Measurements from ENCODE around the gene NRG3.

Gene NRG3

DNA sequence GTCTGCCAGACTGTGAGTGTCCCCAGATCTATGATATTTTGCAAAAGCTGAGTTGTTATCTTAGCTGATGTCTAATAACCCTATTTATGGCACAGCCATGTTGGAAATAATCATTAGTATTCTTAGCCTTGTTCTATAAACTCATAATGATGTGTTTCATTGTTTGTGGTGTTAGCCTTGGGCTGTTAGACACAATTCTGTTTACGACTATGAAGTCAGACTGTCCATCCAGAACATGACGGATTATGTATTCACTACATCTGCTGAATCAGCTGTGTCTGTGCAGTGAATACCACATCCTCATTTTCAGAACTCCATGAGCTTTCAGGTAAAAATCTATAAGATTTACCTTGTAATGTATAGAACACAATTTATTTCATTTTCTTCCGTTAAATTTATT, 577.1 kb downstream of the NRG3 start:
- Histone ChIP-seq H3K4me1 (ENCODE audit: control insufficient read depth, insufficient read depth, low read length, poor library complexity, severe bottlenecking) (no peaks in the 10 kb centered on the region), H3K36me3 (ENCODE audit: control insufficient read depth, insufficient read depth, low read length) (no peaks in the 10 kb centered on the region), H3K27ac (ENCODE audit: insufficient read depth, low read length, poor library complexity, severe bottlenecking) (no peak overlapping the region), H3K9me3 (ENCODE audit: control insufficient read depth, low read length) (no peaks in the 10 kb centered on the region), H3K27me3 (replicated peaks; ENCODE audit: control insufficient read depth, insufficient read depth, low read length, poor library complexity, severe bottlenecking) (no peaks in the 10 kb centered on the region), H3K4me3 (ENCODE audit: insufficient read depth, low read depth, low read length, poor library complexity, severe bottlenecking) (no peak overlapping the region)
- DNase-seq: no peak

DNA sequence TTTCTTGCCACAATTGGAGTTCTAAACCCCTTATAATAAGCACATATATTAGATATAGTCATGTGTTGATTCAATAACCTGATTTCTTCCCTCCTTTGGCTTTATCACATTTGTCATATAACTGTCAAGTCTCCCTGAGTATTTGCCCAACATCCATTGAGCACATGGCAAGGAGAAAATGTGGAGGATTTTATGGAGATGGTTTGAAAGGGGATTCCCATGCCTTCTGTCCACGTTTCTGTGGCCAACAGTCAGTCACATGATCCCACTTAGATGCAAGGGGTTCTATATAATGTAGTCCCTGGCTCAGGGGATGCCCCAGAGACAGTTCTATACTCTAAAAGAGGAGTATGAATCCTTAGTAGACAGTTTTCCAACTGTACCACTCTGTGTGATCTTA, 577.7 kb downstream of the NRG3 start:
- H3K9me3 ChIP-seq (ENCODE audit: control insufficient read depth, low read length): no peaks in the 10 kb centered on the region
- no peak overlapping the region for H3K4me3 ChIP-seq (ENCODE audit: insufficient read depth, low read depth, low read length, poor library complexity, severe bottlenecking)
- DNase-seq: no peak
- no peaks in the 10 kb centered on the region for H3K4me1 ChIP-seq (ENCODE audit: control insufficient read depth, insufficient read depth, low read length, poor library complexity, severe bottlenecking)
- H3K27me3 ChIP-seq (replicated peaks; ENCODE audit: control insufficient read depth, insufficient read depth, low read length, poor library complexity, severe bottlenecking): no peaks in the 10 kb centered on the region
- no peaks in the 10 kb centered on the region for H3K36me3 ChIP-seq (ENCODE audit: control insufficient read depth, insufficient read depth, low read length)
- H3K27ac ChIP-seq (ENCODE audit: insufficient read depth, low read length, poor library complexity, severe bottlenecking): no peak overlapping the region

DNA sequence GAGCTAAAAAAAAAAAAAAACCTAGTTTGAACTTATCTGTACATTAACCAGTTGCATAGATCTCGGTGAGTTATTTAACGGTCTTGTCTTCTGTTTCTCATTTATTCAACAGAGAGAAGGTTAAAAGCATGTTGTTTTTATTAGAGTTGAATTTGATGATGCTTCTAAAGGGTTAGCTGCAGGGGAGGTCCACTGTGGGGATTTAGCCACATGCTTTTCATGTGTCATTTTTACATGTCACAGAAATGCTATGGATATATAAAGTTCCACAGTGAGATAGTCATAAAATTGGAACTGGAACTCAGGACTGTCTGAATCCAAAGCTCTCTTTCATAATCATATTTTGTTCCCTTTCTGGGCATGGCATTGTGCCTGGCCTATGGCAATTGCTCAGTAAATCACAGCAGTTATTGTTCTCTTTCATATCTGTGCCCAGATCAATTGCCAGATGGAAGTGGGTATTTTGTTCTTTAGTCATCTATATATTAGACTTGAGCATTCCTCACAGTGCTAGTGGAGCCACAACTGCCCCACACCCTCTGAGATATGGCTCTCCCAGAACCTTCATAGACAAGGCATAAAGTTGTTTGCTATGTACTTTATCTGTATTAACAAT, 578.8 kb downstream of the NRG3 start:
- no peak overlapping the region for H3K27ac ChIP-seq (ENCODE audit: insufficient read depth, low read length, poor library complexity, severe bottlenecking)
- H3K27me3 ChIP-seq (replicated peaks; ENCODE audit: control insufficient read depth, insufficient read depth, low read length, poor library complexity, severe bottlenecking): no peaks in the 10 kb centered on the region

DNA sequence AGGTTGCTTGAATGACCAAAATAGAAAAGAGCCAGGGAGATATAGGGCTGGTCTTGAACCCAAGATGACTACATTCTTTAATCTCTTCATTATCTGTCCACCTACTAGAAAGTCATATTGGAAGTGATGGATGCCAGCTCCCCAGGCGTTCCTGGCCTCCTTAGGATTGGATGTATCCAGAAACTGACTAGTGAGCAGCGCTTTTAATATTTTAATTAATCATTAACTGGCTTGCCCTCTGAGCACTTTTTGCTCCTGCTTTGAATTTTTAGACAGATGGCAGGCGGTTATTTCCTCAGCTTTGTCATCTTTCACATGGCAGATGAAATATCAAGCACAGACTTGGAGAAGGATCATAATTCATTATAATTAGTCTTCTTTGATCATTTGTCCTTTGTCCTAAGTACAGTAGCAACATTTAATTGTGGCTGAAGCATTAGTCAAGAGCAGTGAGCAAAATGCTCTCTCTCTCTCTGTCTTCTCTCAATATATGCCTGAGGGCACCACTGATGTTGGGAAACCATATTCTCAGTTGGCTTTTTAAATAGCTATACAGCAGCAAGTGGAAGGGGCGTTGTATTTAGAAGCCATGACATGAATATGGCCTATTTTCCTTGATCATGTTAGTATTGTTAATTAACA, 588.0 kb downstream of the NRG3 start:
- DNase-seq: no peak
- Histone ChIP-seq H3K27ac (ENCODE audit: insufficient read depth, low read length, poor library complexity, severe bottlenecking) (no peak overlapping the region), H3K4me3 (ENCODE audit: insufficient read depth, low read depth, low read length, poor library complexity, severe bottlenecking) (no peak overlapping the region), H3K9me3 (ENCODE audit: control insufficient read depth, low read length) (no peaks in the 10 kb centered on the region), H3K4me1 (ENCODE audit: control insufficient read depth, insufficient read depth, low read length, poor library complexity, severe bottlenecking) (no peaks in the 10 kb centered on the region), H3K36me3 (ENCODE audit: control insufficient read depth, insufficient read depth, low read length) (no peaks in the 10 kb centered on the region), H3K27me3 (replicated peaks; ENCODE audit: control insufficient read depth, insufficient read depth, low read length, poor library complexity, severe bottlenecking) (no peaks in the 10 kb centered on the region)

More for the DNA sequence above, 578.8 kb downstream of the NRG3 start:
- no peaks in the 10 kb centered on the region for H3K36me3 ChIP-seq (ENCODE audit: control insufficient read depth, insufficient read depth, low read length)
- no peaks in the 10 kb centered on the region for H3K9me3 ChIP-seq (ENCODE audit: control insufficient read depth, low read length)
- no peaks in the 10 kb centered on the region for H3K4me1 ChIP-seq (ENCODE audit: control insufficient read depth, insufficient read depth, low read length, poor library complexity, severe bottlenecking)
- DNase-seq: no peak
- no peak overlapping the region for H3K4me3 ChIP-seq (ENCODE audit: insufficient read depth, low read depth, low read length, poor library complexity, severe bottlenecking)

DNA sequence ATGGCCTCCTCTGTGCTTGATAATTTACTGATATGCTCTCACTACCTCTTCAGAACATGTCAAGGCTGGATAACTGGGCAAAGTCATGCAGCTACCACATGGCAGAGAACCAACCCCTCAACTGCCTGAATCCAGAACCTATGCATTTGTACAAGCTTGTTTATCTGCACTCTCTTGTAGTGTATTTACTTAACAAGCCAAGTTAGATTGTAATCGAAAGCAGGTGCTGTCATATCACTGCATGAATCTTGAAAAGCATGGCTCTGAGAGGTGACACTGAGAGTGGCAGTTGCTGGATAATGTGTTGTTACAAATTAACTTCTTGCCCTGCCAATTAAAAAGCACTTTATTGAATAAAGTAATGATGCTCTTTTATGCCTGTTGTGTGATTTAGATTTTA, 588.6 kb downstream of the NRG3 start:
- no peak overlapping the region for H3K27ac ChIP-seq (ENCODE audit: insufficient read depth, low read length, poor library complexity, severe bottlenecking)
- no peak overlapping the region for H3K4me3 ChIP-seq (ENCODE audit: insufficient read depth, low read depth, low read length, poor library complexity, severe bottlenecking)
- H3K9me3 ChIP-seq (ENCODE audit: control insufficient read depth, low read length): no peaks in the 10 kb centered on the region
- no peaks in the 10 kb centered on the region for H3K36me3 ChIP-seq (ENCODE audit: control insufficient read depth, insufficient read depth, low read length)
- no peaks in the 10 kb centered on the region for H3K4me1 ChIP-seq (ENCODE audit: control insufficient read depth, insufficient read depth, low read length, poor library complexity, severe bottlenecking)
- no peak for DNase-seq
- H3K27me3 ChIP-seq (replicated peaks; ENCODE audit: control insufficient read depth, insufficient read depth, low read length, poor library complexity, severe bottlenecking): no peaks in the 10 kb centered on the region

DNA sequence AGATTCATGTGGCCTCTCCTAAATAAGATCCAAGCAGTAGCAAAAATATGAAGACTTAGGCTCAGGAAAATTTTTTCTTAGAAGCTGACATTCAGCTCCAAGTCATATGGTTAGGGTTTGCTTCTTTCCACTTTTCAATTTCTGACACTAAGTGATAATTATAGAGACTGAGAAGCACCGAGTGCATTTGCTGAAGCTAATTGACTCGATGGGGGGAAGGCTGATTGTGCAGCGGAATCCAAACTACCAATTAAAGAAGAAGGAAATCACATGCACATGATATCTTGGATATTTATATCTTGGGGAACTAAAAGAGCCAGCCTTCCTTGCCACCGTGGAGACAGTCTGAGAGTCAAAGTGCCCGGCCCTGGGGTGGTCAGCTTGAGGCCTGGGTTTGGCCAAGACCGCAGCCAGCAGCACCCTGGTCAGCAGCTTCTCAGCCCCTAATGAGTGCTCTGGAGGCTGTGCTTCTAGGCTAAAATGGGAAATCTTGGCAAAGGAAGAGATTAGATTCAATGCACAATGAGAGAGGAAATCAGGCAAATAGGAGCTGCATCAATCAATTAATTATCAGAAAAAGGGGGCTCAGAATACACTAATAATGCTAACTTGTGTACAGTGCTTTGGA, 589.3 kb downstream of the NRG3 start:
- H3K9me3 ChIP-seq (ENCODE audit: control insufficient read depth, low read length): no peaks in the 10 kb centered on the region
- H3K27ac ChIP-seq (ENCODE audit: insufficient read depth, low read length, poor library complexity, severe bottlenecking): no peak overlapping the region
- no peaks in the 10 kb centered on the region for H3K4me1 ChIP-seq (ENCODE audit: control insufficient read depth, insufficient read depth, low read length, poor library complexity, severe bottlenecking)
- DNase-seq: no peak
- no peaks in the 10 kb centered on the region for H3K27me3 ChIP-seq (replicated peaks; ENCODE audit: control insufficient read depth, insufficient read depth, low read length, poor library complexity, severe bottlenecking)
- no peaks in the 10 kb centered on the region for H3K36me3 ChIP-seq (ENCODE audit: control insufficient read depth, insufficient read depth, low read length)
- H3K4me3 ChIP-seq (ENCODE audit: insufficient read depth, low read depth, low read length, poor library complexity, severe bottlenecking): no peak overlapping the region

DNA sequence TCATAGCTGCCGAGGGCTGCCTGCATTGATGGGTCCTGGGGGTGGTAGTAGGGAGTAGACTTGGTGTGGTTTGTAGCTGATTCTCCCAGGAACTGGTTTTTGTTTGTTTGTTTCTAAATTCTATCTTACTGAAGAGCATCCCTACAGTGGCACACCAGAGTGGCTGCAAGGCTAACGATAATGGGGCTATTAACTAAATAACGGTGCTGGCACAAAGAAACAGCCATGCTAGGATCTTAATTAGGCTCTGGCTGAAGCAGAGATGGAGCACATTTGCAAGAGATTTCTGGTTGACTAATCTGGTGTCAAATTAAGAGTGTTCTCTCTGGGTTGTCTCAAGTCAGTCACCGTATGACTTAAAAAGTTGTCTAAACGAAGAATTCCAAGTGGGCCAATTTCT, 590.0 kb downstream of the NRG3 start:
- no peaks in the 10 kb centered on the region for H3K4me1 ChIP-seq (ENCODE audit: control insufficient read depth, insufficient read depth, low read length, poor library complexity, severe bottlenecking)
- no peaks in the 10 kb centered on the region for H3K27me3 ChIP-seq (replicated peaks; ENCODE audit: control insufficient read depth, insufficient read depth, low read length, poor library complexity, severe bottlenecking)
- H3K9me3 ChIP-seq (ENCODE audit: control insufficient read depth, low read length): no peaks in the 10 kb centered on the region
- no peak for DNase-seq
- no peak overlapping the region for H3K4me3 ChIP-seq (ENCODE audit: insufficient read depth, low read depth, low read length, poor library complexity, severe bottlenecking)
- no peaks in the 10 kb centered on the region for H3K36me3 ChIP-seq (ENCODE audit: control insufficient read depth, insufficient read depth, low read length)
- H3K27ac ChIP-seq (ENCODE audit: insufficient read depth, low read length, poor library complexity, severe bottlenecking): no peak overlapping the region

DNA sequence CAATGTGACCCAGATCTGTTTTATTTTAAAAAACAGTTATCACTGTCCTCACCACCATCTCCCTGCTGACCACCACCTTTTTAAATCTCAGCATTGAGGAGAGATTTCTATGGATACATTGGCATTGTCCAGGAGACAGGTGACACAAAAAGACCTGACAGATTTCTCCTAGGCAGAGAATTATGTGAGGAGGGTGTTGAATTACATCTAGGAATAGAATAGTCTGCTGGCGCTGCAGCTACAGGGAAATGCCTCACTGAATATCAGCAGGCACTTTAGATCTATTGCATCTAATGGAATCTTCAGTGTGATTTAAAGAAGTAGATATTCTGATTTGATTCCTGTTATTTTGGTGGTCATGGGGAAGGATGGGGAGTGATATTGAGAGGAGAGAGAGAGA, 593.5 kb downstream of the NRG3 start:
- Histone ChIP-seq H3K4me3 (ENCODE audit: insufficient read depth, low read depth, low read length, poor library complexity, severe bottlenecking) (no peak overlapping the region), H3K4me1 (ENCODE audit: control insufficient read depth, insufficient read depth, low read length, poor library complexity, severe bottlenecking) (no peaks in the 10 kb centered on the region), H3K27me3 (replicated peaks; ENCODE audit: control insufficient read depth, insufficient read depth, low read length, poor library complexity, severe bottlenecking) (no peaks in the 10 kb centered on the region), H3K9me3 (ENCODE audit: control insufficient read depth, low read length) (no peaks in the 10 kb centered on the region), H3K27ac (ENCODE audit: insufficient read depth, low read length, poor library complexity, severe bottlenecking) (no peak overlapping the region), H3K36me3 (ENCODE audit: control insufficient read depth, insufficient read depth, low read length) (no peaks in the 10 kb centered on the region)
- DNase-seq: no peak

DNA sequence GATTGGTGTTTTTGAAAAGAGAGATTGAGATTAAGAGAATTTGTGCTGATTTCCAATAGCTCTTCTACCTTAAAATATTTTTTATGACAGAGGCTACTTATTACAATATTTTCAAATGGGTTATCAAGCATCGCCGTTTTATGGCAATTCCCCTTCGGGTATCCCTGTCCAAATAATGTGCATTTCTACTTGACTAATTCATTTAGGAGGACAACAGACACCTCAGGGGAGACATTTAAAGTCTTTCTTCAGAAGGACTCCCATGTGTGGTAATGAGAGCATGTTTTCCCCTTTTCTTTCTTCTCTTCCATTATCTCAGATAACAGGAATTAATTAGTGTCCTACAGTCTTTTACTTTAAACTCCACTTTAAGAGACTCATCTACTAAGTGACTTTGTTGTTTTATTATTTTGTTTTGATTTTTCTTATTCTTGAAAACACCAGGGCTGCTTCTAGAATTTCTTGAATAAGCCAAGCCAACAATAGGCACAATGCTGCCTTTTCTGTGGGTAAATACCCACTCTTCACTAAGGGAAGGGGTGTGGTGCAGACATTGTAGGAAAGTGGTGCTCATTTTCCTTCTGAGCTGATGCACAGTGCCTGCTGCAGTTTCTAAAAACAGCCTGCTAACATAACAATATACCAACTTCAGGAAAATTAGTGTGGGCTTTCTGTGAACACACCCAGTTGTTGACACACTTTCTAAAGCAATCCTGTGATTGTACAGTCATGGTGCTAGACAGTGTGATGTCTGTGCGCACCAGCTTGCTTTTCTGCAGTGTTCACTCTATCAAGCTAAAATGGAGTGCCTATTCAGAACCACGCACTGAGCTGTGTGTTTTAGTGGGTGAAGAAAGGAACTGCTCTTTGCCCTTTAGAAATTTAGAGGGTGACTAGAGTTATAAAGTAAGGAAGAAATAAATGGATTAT, 597.7 kb downstream of the NRG3 start:
- no peaks in the 10 kb centered on the region for H3K36me3 ChIP-seq (ENCODE audit: control insufficient read depth, insufficient read depth, low read length)
- no peaks in the 10 kb centered on the region for H3K9me3 ChIP-seq (ENCODE audit: control insufficient read depth, low read length)
- H3K27ac ChIP-seq (ENCODE audit: insufficient read depth, low read length, poor library complexity, severe bottlenecking): no peak overlapping the region
- H3K4me3 ChIP-seq (ENCODE audit: insufficient read depth, low read depth, low read length, poor library complexity, severe bottlenecking): no peak overlapping the region
- no peaks in the 10 kb centered on the region for H3K4me1 ChIP-seq (ENCODE audit: control insufficient read depth, insufficient read depth, low read length, poor library complexity, severe bottlenecking)
- H3K27me3 ChIP-seq (replicated peaks; ENCODE audit: control insufficient read depth, insufficient read depth, low read length, poor library complexity, severe bottlenecking): no peaks in the 10 kb centered on the region
- DNase-seq: no peak
